SK-N-SH (cell line): Measurements from ENCODE around the gene DDI2. TPM values are rescaled to one million over a fixed set of nuclear protein-coding genes. Genes with fewer than 3 reads are reported as not detected.

ENCODE experiments used
- CTCF ChIA-PET: fragments of 300-600, 350-600 bp; formaldehyde crosslinking; extraction: SDS; loops from one replicate; lab custom pipeline; 2021; lab: Yijun Ruan, JAX
- POLR2A ChIA-PET: fragments of 350-600 bp; sonication (Branson Sonifier 250); formaldehyde crosslinking; extraction: SDS; loops from one replicate; lab custom pipeline; 2020; ENCODE audit warnings: antibody characterized with exemption, inconsistent platforms; lab: Yijun Ruan, JAX
- DNase-seq: peaks from one replicate; pipeline ENCODE4 v3.0.0; 2012
- H2AFZ ChIP-seq: fragments of 200-600 bp; sonication (generic); 2 replicates; pipeline ENCODE4 v1.8.1; 2016; ENCODE audit warnings: antibody characterized with exemption, mild to moderate bottlenecking, low read depth
- H3F3A ChIP-seq: fragments of 200-600 bp; sonication (generic); replicated peaks from 2 replicates; pipeline ENCODE3; 2016; ENCODE audit warnings: antibody characterized with exemption, mild to moderate bottlenecking; ENCODE audit not compliant: insufficient read depth
- H3K27ac ChIP-seq, 2 experiments: fragments of 200-500 bp in 1 of 2; fragments of 200-600 bp in 1 of 2; sonication (Bioruptor generic) in 1 of 2; sonication (generic), shearing (Covaris generic) in 1 of 2; 2 replicates each; pipeline versions ENCODE4 v1.5.1 to v1.6.1; 2014 to 2016; ENCODE audit warnings: low read depth in 2 of 2, inconsistent platforms in 1 of 2, low read length in 1 of 2, mild to moderate bottlenecking in 1 of 2, mixed read lengths in 1 of 2
- H3K27me3 ChIP-seq: fragments of 200-600 bp; sonication (generic), shearing (Covaris generic); 2 replicates; pipeline ENCODE4 v1.6.1; 2016; ENCODE audit warnings: mixed run types; ENCODE audit not compliant: insufficient read depth
- H3K36me3 ChIP-seq, 2 experiments: fragments of 200-500 bp in 1 of 2; fragments of 200-600 bp in 1 of 2; sonication (Bioruptor generic) in 1 of 2; sonication (generic) in 1 of 2; replicated peaks in 1 of 2; 2 replicates each; pipeline versions ENCODE3 to v1.5.1; 2014 to 2016; ENCODE audit warnings: low read length in 1 of 2, mild to moderate bottlenecking in 1 of 2; ENCODE audit not compliant: insufficient read depth in 2 of 2, control insufficient read depth in 1 of 2
- H3K4me1 ChIP-seq, 2 experiments: fragments of 200-500 bp in 1 of 2; fragments of 200-600 bp in 1 of 2; sonication (Bioruptor generic) in 1 of 2; sonication (generic), shearing (Covaris generic) in 1 of 2; 2 replicates each; pipeline versions ENCODE4 v1.5.1 to v1.6.1; 2014 to 2016; ENCODE audit warnings: low read depth in 1 of 2, low read length in 1 of 2, mixed run types in 1 of 2; ENCODE audit not compliant: insufficient read depth in 2 of 2, control insufficient read depth in 1 of 2
- H3K4me2 ChIP-seq: fragments of 200-600 bp; sonication (generic), shearing (Covaris generic); 2 replicates; pipeline ENCODE4 v1.6.1; 2017; ENCODE audit warnings: mixed run types
- H3K4me3 ChIP-seq, 2 experiments: fragments of 200-500 bp in 1 of 2; fragments of 200-600 bp in 1 of 2; sonication (Bioruptor generic) in 1 of 2; sonication (generic), shearing (Covaris generic) in 1 of 2; 2 replicates each; pipeline versions ENCODE4 v1.5.1 to v1.8.1; 2014 to 2016; ENCODE audit warnings: low read depth in 2 of 2, inconsistent platforms in 1 of 2, low read length in 1 of 2, mild to moderate bottlenecking in 1 of 2, mixed read lengths in 1 of 2, moderate library complexity in 1 of 2
- H3K79me2 ChIP-seq: fragments of 200-600 bp; sonication (generic); 2 replicates; pipeline ENCODE4 v1.8.1; 2017; ENCODE audit warnings: mild to moderate bottlenecking; ENCODE audit not compliant: insufficient read depth
- H3K9ac ChIP-seq: fragments of 200-600 bp; sonication (generic); 2 replicates; pipeline ENCODE4 v1.6.1; 2017; ENCODE audit warnings: mixed run types
- H3K9me2 ChIP-seq: fragments of 200-600 bp; sonication (generic); 2 replicates; pipeline ENCODE4 v1.6.1; 2017; ENCODE audit warnings: mixed run types
- H3K9me3 ChIP-seq: fragments of 200-600 bp; sonication (generic); 2 replicates; pipeline ENCODE4 v1.6.1; 2017; ENCODE audit warnings: mixed run types, mild to moderate bottlenecking, moderate library complexity
- H4K20me1 ChIP-seq: fragments of 200-600 bp; sonication (generic); 2 replicates; pipeline ENCODE4 v1.6.1; 2017; ENCODE audit warnings: mild to moderate bottlenecking, mixed run types; ENCODE audit not compliant: insufficient read depth
- CHD2 ChIP-seq: fragments of 150-350 bp; IDR thresholded peaks from 2 replicates; pipeline ENCODE4 v1.6.1; 2018; ENCODE audit warnings: low read length; ENCODE audit not compliant: partially characterized antibody
- ELF1 ChIP-seq: IDR thresholded peaks from 2 replicates; pipeline ENCODE4 v1.4.0; 2012
- EP300 ChIP-seq, 2 experiments: IDR thresholded peaks; 2 replicates each; pipeline versions ENCODE4 v1.4.0 to v1.6.1; 2012; ENCODE audit warnings: borderline replicate concordance in 1 of 2, low read depth in 1 of 2, low read length in 1 of 2
- FOXJ3 ChIP-seq: sonication (generic); formaldehyde crosslinking; IDR thresholded peaks from 2 replicates; pipeline ENCODE4 v1.5.1; 2020; ENCODE audit warnings: mild to moderate bottlenecking, missing genetic modification reagents
- FOXM1 ChIP-seq: IDR thresholded peaks from 2 replicates; pipeline ENCODE4 v1.4.0; 2012; ENCODE audit warnings: low read depth, mild to moderate bottlenecking
- GABPA ChIP-seq: IDR thresholded peaks from 2 replicates; pipeline ENCODE4 v1.4.0; 2012; ENCODE audit warnings: low read depth, mild to moderate bottlenecking
- GATA2 ChIP-seq: sonication (generic); formaldehyde crosslinking; IDR thresholded peaks from 2 replicates; pipeline ENCODE4 v1.5.0; 2020; ENCODE audit warnings: mild to moderate bottlenecking, missing genetic modification reagents
- RAD21 ChIP-seq: IDR thresholded peaks from 2 replicates; pipeline ENCODE4 v1.6.1; 2012; ENCODE audit warnings: mild to moderate bottlenecking, low read length
- RFX5 ChIP-seq: IDR thresholded peaks from 2 replicates; pipeline ENCODE4 v1.6.1; 2012; ENCODE audit warnings: mild to moderate bottlenecking, improper control_type of control experiment, low read length
- SIN3A ChIP-seq: IDR thresholded peaks from 2 replicates; pipeline ENCODE4 v1.6.1; 2012; ENCODE audit warnings: low read depth, mild to moderate bottlenecking, low read length, moderate library complexity, borderline replicate concordance
- TCF12 ChIP-seq: IDR thresholded peaks from 2 replicates; pipeline ENCODE4 v1.4.0; 2012
- TEAD4 ChIP-seq: IDR thresholded peaks from 2 replicates; pipeline ENCODE4 v1.4.0; 2012; ENCODE audit warnings: mild to moderate bottlenecking, borderline replicate concordance; ENCODE audit not compliant: insufficient read depth
- YY1 ChIP-seq: IDR thresholded peaks from 2 replicates; pipeline ENCODE4 v1.4.0; 2012; ENCODE audit warnings: low read depth, mild to moderate bottlenecking
- WGBS: methylation state at CpG from one replicate; pipeline ENCODE4 v1.1.6; 2017; ENCODE audit warnings: low lambda C conversion rate; 5-methylcytosine and 5-hydroxymethylcytosine counted together
- polyA plus RNA-seq, 3 experiments: library from polyadenylated mRNA; depleted of rRNA; stranded (reverse); fragments of >200 nt; gene quantifications; 2 replicates each; pipeline ENCODE4 v1.2.3, GENCODE V29; 2012
- TF ChIP-seq, protein P1 (sequence below): IDR thresholded peaks from 2 replicates; pipeline ENCODE4 v1.4.0; 2012; ENCODE audit warnings: low read depth
- TF ChIP-seq, protein P2 (sequence below): fragments of 150-350 bp; IDR thresholded peaks from 2 replicates; pipeline ENCODE4 v1.6.1; 2017; ENCODE audit warnings: antibody characterized with exemption, low read length, low read depth, borderline replicate concordance
- TF ChIP-seq, protein P3 (sequence below): IDR thresholded peaks from 2 replicates; pipeline ENCODE4 v1.4.0; 2012; ENCODE audit warnings: low read depth, borderline replicate concordance
- TF ChIP-seq, protein P4 (sequence below): IDR thresholded peaks from 2 replicates; pipeline ENCODE4; 2012
- TF ChIP-seq, protein P5 (sequence below): IDR thresholded peaks from 2 replicates; pipeline ENCODE4 v1.4.0; 2012; ENCODE audit warnings: low read depth, borderline replicate concordance

Gene DDI2
- polyA plus RNA-seq, 1 of the 3 experiments (the other 2 are of a cell fraction): 2.8 TPM

DNA sequence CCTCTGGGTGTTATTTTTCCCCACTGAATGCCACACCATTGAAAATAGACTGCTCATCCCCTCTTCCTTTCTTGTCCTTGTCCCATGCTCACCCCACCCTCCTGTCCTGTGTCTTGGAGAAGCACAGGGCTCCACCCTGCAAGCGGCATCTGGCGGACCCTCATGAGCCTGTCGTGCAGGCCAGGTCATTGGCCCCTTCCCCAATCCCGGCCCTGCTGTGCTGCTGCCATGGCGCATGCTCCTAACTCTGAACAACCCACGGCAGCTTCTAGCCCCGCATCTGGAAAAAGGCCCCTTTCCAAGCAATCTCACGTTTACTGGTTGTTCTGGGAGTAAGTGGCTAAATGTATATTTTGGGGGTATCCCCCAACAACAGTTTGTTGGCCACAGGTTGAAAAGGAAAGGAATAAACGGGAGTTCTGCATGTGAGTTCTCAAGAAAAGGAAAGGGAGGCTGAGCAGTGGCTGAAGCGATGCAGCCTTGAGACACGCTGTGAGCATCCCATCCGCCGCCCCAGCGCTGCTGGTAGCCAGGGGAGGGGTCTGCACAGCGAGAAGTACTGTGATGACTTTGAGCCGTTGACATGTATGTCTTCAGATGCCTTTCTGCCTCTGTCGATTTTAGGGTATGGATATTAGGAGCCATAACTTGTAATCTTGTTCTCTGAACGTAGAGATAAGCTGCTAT lies 48.7 kb upstream of the DDI2 start:
- POLR2A ChIA-PET: no interaction called here
- 93% methylated on average over 14 of the region's 18 CpGs for WGBS
- peaks cover 56% of the 10 kb centered on the region in 2 experiments for H3K36me3 ChIP-seq

More for the DNA sequence above, 48.7 kb upstream of the DDI2 start:
- no peaks in the 10 kb centered on the region for H4K20me1 ChIP-seq
- no peak overlapping the region for H3K9ac ChIP-seq
- DNase-seq: no peak
- CTCF ChIA-PET: no interaction called here
- no peak overlapping the region for H3K4me2 ChIP-seq
- H3K9me2 ChIP-seq: no peaks in the 10 kb centered on the region
- no peak overlapping the region for H2AFZ ChIP-seq
- no peaks in the 10 kb centered on the region for H3K9me3 ChIP-seq
- no peaks in the 10 kb centered on the region; a peak in 2 of 4 replicates for H3K4me1 ChIP-seq
- H3K4me3 ChIP-seq: no peak overlapping the region
- H3K27me3 ChIP-seq: no peaks in the 10 kb centered on the region
- H3K79me2 ChIP-seq: no peaks in the 10 kb centered on the region
- no peak overlapping the region for H3K27ac ChIP-seq
- H3F3A ChIP-seq: peaks cover 4% of the 10 kb centered on the region
- no peak for TF ChIP-seq GABPA
- TF ChIP-seq, protein P1, sequence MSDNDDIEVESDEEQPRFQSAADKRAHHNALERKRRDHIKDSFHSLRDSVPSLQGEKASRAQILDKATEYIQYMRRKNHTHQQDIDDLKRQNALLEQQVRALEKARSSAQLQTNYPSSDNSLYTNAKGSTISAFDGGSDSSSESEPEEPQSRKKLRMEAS: no peak
- no peak for TF ChIP-seq GATA2 (CRISPR knock-in tag)
- TF ChIP-seq FOXJ3 (CRISPR knock-in tag): no peak
- no peak for TF ChIP-seq FOXM1
- TF ChIP-seq RFX5: no peak
- TF ChIP-seq RAD21: no peak
- no peak for TF ChIP-seq SIN3A
- TF ChIP-seq TCF12: no peak
- TF ChIP-seq ELF1: no peak
- no peak for TF ChIP-seq CHD2
- no peak for TF ChIP-seq TEAD4
- TF ChIP-seq, protein P2, sequence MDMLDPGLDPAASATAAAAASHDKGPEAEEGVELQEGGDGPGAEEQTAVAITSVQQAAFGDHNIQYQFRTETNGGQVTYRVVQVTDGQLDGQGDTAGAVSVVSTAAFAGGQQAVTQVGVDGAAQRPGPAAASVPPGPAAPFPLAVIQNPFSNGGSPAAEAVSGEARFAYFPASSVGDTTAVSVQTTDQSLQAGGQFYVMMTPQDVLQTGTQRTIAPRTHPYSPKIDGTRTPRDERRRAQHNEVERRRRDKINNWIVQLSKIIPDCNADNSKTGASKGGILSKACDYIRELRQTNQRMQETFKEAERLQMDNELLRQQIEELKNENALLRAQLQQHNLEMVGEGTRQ: no peak
- TF ChIP-seq, protein P3, sequence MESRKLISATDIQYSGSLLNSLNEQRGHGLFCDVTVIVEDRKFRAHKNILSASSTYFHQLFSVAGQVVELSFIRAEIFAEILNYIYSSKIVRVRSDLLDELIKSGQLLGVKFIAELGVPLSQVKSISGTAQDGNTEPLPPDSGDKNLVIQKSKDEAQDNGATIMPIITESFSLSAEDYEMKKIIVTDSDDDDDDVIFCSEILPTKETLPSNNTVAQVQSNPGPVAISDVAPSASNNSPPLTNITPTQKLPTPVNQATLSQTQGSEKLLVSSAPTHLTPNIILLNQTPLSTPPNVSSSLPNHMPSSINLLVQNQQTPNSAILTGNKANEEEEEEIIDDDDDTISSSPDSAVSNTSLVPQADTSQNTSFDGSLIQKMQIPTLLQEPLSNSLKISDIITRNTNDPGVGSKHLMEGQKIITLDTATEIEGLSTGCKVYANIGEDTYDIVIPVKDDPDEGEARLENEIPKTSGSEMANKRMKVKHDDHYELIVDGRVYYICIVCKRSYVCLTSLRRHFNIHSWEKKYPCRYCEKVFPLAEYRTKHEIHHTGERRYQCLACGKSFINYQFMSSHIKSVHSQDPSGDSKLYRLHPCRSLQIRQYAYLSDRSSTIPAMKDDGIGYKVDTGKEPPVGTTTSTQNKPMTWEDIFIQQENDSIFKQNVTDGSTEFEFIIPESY: no peak
- TF ChIP-seq, protein P4, sequence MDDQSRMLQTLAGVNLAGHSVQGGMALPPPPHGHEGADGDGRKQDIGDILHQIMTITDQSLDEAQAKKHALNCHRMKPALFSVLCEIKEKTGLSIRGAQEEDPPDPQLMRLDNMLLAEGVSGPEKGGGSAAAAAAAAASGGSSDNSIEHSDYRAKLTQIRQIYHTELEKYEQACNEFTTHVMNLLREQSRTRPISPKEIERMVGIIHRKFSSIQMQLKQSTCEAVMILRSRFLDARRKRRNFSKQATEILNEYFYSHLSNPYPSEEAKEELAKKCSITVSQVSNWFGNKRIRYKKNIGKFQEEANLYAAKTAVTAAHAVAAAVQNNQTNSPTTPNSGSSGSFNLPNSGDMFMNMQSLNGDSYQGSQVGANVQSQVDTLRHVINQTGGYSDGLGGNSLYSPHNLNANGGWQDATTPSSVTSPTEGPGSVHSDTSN: no peak
- TF ChIP-seq EP300 (IDR thresholded peaks at IDR 0.05; ENCODE audit: borderline replicate concordance in 1 of 2, low read depth in 1 of 2, low read length in 1 of 2): no peak
- TF ChIP-seq, protein P5, sequence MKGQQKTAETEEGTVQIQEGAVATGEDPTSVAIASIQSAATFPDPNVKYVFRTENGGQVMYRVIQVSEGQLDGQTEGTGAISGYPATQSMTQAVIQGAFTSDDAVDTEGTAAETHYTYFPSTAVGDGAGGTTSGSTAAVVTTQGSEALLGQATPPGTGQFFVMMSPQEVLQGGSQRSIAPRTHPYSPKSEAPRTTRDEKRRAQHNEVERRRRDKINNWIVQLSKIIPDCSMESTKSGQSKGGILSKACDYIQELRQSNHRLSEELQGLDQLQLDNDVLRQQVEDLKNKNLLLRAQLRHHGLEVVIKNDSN: no peak
- no peak for TF ChIP-seq YY1
